LNCAP (cell line): ENCODE data around the gene C20orf141.

ENCODE experiments used
- TF ChIP-seq, protein P1 (sequence below): fragments of 450-650 bp; IDR thresholded peaks from 2 replicates; pipeline ENCODE4 v1.5.1; 2017; ENCODE audit warnings: mild to moderate bottlenecking

Gene C20orf141

DNA sequence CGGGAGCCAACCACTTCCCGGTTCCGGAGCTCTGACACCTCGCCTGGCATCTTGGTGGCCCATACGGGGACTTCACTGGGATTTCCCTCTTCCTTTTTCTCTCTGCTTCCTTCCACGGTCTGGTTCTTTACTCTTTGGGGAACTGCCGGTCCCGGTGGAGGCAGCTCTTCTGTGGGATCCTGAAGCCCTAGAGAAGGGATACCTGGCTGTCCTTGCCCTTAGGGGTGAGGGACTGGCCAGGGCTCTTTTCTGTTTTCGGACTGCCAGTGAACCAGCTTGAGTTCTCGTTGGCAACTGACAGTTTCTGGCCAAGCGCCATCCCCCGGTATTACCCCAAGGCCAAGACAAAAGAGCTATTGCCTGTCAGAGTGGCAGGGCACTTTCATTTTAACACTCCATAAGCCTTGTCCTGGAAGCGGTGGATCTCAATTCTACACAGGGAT lies 13.5 kb upstream of the C20orf141 start:
- TF ChIP-seq, protein P1, sequence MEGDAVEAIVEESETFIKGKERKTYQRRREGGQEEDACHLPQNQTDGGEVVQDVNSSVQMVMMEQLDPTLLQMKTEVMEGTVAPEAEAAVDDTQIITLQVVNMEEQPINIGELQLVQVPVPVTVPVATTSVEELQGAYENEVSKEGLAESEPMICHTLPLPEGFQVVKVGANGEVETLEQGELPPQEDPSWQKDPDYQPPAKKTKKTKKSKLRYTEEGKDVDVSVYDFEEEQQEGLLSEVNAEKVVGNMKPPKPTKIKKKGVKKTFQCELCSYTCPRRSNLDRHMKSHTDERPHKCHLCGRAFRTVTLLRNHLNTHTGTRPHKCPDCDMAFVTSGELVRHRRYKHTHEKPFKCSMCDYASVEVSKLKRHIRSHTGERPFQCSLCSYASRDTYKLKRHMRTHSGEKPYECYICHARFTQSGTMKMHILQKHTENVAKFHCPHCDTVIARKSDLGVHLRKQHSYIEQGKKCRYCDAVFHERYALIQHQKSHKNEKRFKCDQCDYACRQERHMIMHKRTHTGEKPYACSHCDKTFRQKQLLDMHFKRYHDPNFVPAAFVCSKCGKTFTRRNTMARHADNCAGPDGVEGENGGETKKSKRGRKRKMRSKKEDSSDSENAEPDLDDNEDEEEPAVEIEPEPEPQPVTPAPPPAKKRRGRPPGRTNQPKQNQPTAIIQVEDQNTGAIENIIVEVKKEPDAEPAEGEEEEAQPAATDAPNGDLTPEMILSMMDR = no peak

DNA sequence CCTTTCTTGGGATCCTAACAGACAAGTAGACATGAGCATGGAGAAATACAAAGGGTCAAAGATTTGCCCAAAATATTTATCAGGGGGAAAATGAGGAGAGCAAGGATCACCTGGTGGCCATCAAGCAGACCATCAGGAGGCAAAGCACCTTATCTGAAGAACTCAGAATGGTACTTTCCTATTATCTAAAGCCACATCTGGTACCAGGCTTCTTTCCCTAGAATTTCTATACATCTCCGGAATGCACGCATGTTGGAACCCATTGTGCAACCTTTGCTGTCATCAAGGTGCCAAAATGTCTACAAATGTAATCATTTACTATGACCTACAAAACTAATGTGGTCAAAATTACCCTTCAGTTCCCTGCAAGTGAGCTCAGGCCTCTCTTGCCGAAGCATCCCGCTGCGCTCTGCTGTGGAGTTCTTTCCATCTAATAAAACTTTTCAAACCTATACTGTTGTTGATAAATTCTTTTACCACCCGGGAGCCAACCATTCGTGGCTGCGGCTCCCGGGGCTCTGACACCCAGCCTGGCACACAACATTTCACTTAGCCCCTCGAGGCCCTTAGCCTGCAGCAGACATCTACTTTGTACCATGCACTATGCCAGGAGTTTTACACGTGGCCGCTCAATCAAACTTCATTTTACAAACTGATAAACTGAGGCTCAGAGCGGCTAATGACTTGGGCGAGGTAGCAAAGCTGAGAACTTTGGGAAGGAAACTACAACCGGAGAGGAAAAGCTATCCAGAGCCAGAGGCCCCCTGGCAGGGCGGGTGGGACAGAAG lies 10.6 kb upstream of the C20orf141 start:
- TF ChIP-seq, protein P1 = no peak

DNA sequence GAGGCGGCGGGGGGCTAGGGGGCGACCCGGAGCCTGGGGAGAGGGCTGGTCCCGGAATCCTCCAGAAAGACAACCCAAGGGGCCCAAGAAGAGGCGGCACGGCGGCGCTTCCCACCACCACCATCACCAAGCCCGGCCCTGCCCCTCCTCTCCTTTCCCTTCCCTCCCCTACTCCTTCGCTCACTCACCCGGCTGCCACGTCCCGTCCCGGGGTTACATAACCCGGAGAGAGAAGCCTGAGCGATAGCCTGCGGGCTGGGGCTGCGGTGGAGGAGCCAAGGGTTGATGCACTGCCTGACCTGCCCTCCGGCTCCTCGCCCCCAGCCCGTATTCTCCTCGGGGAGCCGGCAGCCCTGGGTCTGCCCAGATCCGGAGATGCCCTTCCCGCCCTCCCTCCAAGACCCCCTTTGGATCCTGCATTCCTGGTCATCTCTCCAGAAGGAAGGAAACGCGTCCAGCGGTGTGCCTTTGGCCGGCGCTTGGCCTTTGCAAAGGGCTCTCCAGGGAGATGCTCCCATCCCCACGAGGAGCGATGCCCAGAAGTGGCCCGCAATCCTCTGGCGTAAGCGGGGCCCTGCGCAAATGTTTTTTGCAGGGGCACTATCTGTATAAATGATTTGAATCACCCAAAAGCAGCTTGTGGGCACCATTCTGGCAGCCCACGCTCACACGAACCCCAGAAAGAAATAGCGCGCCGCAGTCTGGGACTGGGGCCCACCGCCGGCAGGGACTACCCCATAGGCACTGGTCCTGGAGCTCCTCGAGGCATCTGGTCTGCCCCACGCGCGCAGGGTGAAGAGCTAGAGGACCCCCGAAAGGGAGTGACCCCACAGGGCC lies 9.7 kb upstream of the C20orf141 start:
- TF ChIP-seq, protein P1 = no peak

DNA sequence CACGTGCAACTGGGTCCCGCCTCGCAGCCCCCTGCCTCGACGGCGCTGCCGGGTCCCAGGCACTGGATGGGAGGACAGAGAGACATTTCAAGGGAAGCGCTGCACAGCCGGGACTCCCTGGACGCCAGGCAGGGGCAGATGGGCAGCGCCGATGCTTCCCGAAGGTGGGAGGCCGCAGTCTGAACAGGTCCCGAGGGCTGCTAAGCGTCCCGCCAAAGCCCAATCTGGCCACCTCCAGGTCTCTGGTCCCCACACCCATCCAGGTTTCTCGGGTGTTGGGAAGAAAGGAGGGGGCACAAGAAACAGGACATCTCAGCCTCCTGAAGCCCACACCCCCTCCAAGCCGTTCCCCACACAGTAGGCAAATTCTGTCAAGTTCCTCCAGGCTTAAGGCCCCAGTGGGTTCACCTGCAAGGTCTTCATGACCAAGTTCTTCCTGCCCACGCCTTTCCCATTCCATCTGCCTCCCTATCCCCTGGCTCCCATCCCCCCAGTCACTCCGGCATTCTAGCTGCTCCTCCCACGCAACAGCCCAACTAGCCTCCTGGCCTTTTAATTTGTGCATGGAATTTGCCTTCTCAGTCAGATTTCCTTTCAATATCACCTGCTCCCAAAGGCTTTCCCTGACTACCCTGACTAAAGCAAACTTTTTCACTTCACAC lies 9.0 kb upstream of the C20orf141 start:
- TF ChIP-seq, protein P1 = no peak

DNA sequence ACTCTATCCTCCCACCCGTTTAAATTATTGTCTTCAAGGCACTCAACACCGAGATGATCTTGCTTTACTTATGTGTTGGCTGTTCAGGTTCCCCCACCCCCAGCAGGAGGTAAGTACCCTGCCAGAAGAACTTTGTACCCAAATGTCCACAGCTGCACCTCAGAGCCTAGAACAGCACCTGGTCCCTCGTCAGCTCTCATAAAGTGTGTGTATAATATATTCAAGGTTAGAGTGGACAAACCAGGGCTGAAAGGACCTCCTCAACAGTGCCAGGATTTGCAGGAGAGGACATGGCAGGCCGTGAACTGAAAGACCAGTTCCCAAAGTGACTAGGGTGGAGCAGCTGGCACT lies 8.5 kb upstream of the C20orf141 start:
- TF ChIP-seq, protein P1 = no peak

DNA sequence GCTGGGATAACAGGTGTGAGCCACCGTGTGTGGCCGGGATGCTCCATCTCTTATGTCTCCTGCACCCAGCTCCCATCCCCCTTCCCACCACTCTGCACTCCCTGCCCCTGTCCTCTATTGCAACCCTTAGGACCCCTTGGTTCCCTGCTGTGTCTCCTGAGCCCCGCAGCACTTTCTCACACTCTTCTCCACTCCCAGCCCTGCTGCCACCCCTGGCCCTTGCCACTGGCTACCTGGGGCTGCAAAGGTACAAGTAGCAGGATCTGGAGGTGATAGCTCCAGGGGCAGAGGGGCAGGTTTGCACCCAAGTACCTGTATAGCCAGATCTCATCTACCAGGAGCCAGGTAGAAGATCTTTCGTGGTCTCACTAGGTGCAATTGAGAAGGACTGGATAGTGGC lies 7.8 kb upstream of the C20orf141 start:
- TF ChIP-seq, protein P1 = no peak

DNA sequence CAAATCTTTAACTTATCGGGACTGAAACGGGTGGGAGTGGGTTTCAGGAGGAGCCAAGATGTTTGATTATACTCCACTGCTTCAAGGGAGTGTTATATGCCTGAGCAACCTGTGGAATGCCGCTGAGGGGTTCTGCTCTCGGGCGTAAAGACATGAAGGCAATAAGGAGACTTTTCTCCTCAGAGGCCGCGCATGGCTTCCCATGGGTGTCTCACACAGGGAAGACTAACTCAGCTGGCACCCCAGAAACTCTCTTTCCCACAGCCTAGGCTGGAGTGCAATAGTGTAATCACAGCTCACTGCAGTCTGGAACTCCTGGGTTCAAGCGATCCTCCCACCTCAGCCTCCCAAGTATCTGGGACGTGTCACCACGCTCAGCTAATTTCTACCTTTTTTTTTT lies 5.1 kb upstream of the C20orf141 start:
- TF ChIP-seq, protein P1 = no peak
